Breast epithelium (tissue), 3 donors: ENCODE measurements around the gene FOLH1.
"Not testable (repeated sequence)": the region's sequence is repeated elsewhere in the genome, so short reads cannot be mapped to it uniquely, and the experiment has no call there.

Source experiments
- CTCF ChIP-seq, 3 donors: fragments of 450-650 bp; IDR thresholded peaks; one replicate each; pipeline ENCODE4 v1.5.1; 2016 to 2017; ENCODE audit warnings: antibody characterized with exemption in 3 of 3, mild to moderate bottlenecking in 3 of 3, moderate library complexity in 3 of 3
- POLR2A ChIP-seq: fragments of 450-650 bp; IDR thresholded peaks from one replicate; pipeline ENCODE4 v1.6.1; 2016; ENCODE audit warnings: antibody characterized with exemption, mild to moderate bottlenecking, moderate library complexity
- POLR2AphosphoS5 ChIP-seq, 3 donors: sonication (generic); formaldehyde crosslinking; IDR thresholded peaks; one replicate each; pipeline ENCODE4 v1.6.1; 2017; ENCODE audit warnings: antibody characterized with exemption in 3 of 3

GRCh38 chr11:49184756-49185155, 23.6 kb downstream of the FOLH1 start:
- TF ChIP-seq CTCF (IDR thresholded peaks at IDR 0.05); POLR2A; POLR2AphosphoS5 (IDR thresholded peaks at IDR 0.05): not testable (repeated sequence)
